GM10248 (cell line): ENCODE data around the gene ATP11A.

Source experiments
- CTCF ChIA-PET: fragments of 300-600 bp; sonication (Branson Sonifier 250); formaldehyde crosslinking; extraction: SDS; loops from one replicate; lab custom pipeline; 2021; ENCODE audit warnings: antibody characterized with exemption; lab: Yijun Ruan, JAX
- POLR2A ChIA-PET: fragments of 350-650 bp; sonication (Branson Sonifier 250); formaldehyde crosslinking; extraction: SDS; loops from one replicate; lab custom pipeline; 2020; ENCODE audit warnings: antibody characterized with exemption; lab: Yijun Ruan, JAX
- DNase-seq: peaks from one replicate; pipeline ENCODE4 v3.0.0; 2012; ENCODE audit errors: extremely low spot score
- CTCF ChIP-seq: IDR thresholded peaks from 2 replicates; pipeline ENCODE4 v1.5.1; 2012; ENCODE audit warnings: mild to moderate bottlenecking, low read depth; ENCODE audit errors: extremely low read depth, missing control alignments, control extremely low read depth

ATP11A gene

GRCh38 chr13:112892426-112893206 lies 202.8 kb downstream of the ATP11A start:
- POLR2A ChIA-PET: no interaction called here
- DNase-seq: no peak
- CTCF ChIA-PET: interaction anchor here (0.9 to 2.1 kb wide), 3 partner anchors 9 to 252 kb away, joined by 3 to 11 read pairs (median 3); no protein-coding TSS in a partner anchor
- no peak for TF ChIP-seq CTCF

GRCh38 chr13:112893207-112893569 lies 203.3 kb downstream of the ATP11A start:
- ChIA-PET CTCF (interaction anchor here (0.9 to 2.1 kb wide), 3 partner anchors 10 to 252 kb away, joined by 3 to 11 read pairs (median 3); no protein-coding TSS in a partner anchor), POLR2A (no interaction called here)
- DNase-seq: no peak
- TF ChIP-seq CTCF: no peak

GRCh38 chr13:112893570-112894422 lies 204.0 kb downstream of the ATP11A start:
- POLR2A ChIA-PET: no interaction called here
- DNase-seq: peak; percentile 84
- CTCF ChIA-PET: interaction anchor here (0.9 to 2.1 kb wide), 3 partner anchors 10 to 253 kb away, joined by 3 to 11 read pairs (median 3); no protein-coding TSS in a partner anchor
- TF ChIP-seq CTCF: no peak

- CTCF ChIA-PET: interaction anchor here (2.1 kb wide), 1 partner anchor 20 kb away, joined by 11 read pairs; no protein-coding TSS in a partner anchor
- POLR2A ChIA-PET: no interaction called here
- DNase-seq: no peak
- no peak for TF ChIP-seq CTCF
Observed at GRCh38 chr13:112894423-112894672, 204.5 kb downstream of the ATP11A start.

- CTCF ChIA-PET: interaction anchor here (1.0 to 2.1 kb wide), 2 partner anchors 20 to 21 kb away, joined by 3 to 11 read pairs; no protein-coding TSS in a partner anchor
- no peak for DNase-seq
- POLR2A ChIA-PET: no interaction called here
- no peak for TF ChIP-seq CTCF
Observed at GRCh38 chr13:112894673-112895481, 205.0 kb downstream of the ATP11A start.
